GM10266 (cell line): ENCODE measurements around the gene PIAS4.

Experiments
- DNase-seq: peaks from one replicate; pipeline ENCODE4 v3.0.0; 2012; ENCODE audit errors: extremely low spot score
- CTCF ChIP-seq: IDR thresholded peaks from 2 replicates; pipeline ENCODE4 v1.5.1; 2012; ENCODE audit warnings: mild to moderate bottlenecking, low read depth; ENCODE audit not compliant: control insufficient read depth, insufficient read depth; ENCODE audit errors: missing control alignments

Gene PIAS4

GRCh38 chr19:4044990-4045465 is 37.5 kb downstream of the PIAS4 start:
- no peak for TF ChIP-seq CTCF
- DNase-seq: no peak

GRCh38 chr19:4045597-4046361 is 38.2 kb downstream of the PIAS4 start:
- no peak for TF ChIP-seq CTCF
- no peak for DNase-seq

- no peak for DNase-seq
Measured at GRCh38 chr19:4046362-4046691, 38.8 kb downstream of the PIAS4 start.

GRCh38 chr19:4046946-4047683 is 39.6 kb downstream of the PIAS4 start:
- DNase-seq: no peak

More at GRCh38 chr19:4046362-4046691, 38.8 kb downstream of the PIAS4 start:
- TF ChIP-seq CTCF: no peak

GRCh38 chr19:4049432-4049831 is 41.9 kb downstream of the PIAS4 start:
- TF ChIP-seq CTCF: no peak
- DNase-seq: no peak

More at GRCh38 chr19:4046946-4047683, 39.6 kb downstream of the PIAS4 start:
- no peak for TF ChIP-seq CTCF

GRCh38 chr19:4051175-4052101 is 43.9 kb downstream of the PIAS4 start:
- no peak for DNase-seq
- no peak for TF ChIP-seq CTCF
